Smooth muscle cell (in vitro differentiated cells): ENCODE measurements around the gene CPNE1. TPM values are rescaled to one million over a fixed set of nuclear protein-coding genes. Genes with fewer than 3 reads are reported as not detected.

ENCODE experiments used
- DNase-seq: peaks from one replicate; lab custom pipeline; 2025; ENCODE audit not compliant: unreplicated experiment; lab: John Stamatoyannopoulos, UW
- H2AFZ ChIP-seq: fragments of 200-600 bp; sonication (generic); 2 replicates; pipeline ENCODE4 v1.6.0; 2016; ENCODE audit warnings: antibody characterized with exemption, low read depth, mild to moderate bottlenecking
- H3F3A ChIP-seq: fragments of 200-600 bp; sonication (generic); 2 replicates; pipeline ENCODE4 v1.6.0; 2017; ENCODE audit warnings: antibody characterized with exemption, low read depth
- H3K27ac ChIP-seq: fragments of 200-600 bp; sonication (generic); 2 replicates; pipeline ENCODE4 v1.5.1; 2016; ENCODE audit warnings: low read depth, mild to moderate bottlenecking
- H3K27me3 ChIP-seq: fragments of 200-600 bp; sonication (generic); 2 replicates; pipeline ENCODE4 v1.6.1; 2016; ENCODE audit warnings: low read depth, mild to moderate bottlenecking
- H3K36me3 ChIP-seq: fragments of 200-600 bp; sonication (generic); 2 replicates; pipeline ENCODE4 v1.5.1; 2016; ENCODE audit warnings: low read depth
- H3K4me1 ChIP-seq: fragments of 200-600 bp; sonication (generic); 2 replicates; pipeline ENCODE4 v1.5.1; 2016; ENCODE audit warnings: low read depth
- H3K4me2 ChIP-seq: fragments of 200-600 bp; sonication (generic); 2 replicates; pipeline ENCODE4 v1.6.0; 2016; ENCODE audit warnings: mild to moderate bottlenecking
- H3K4me3 ChIP-seq: fragments of 200-600 bp; sonication (generic); 2 replicates; pipeline ENCODE4 v1.5.1; 2016; ENCODE audit warnings: mild to moderate bottlenecking
- H3K79me2 ChIP-seq: fragments of 200-600 bp; sonication (generic); 2 replicates; pipeline ENCODE4 v1.6.0; 2016; ENCODE audit warnings: low read depth, mild to moderate bottlenecking
- H3K9ac ChIP-seq: fragments of 200-600 bp; sonication (generic); 2 replicates; pipeline ENCODE4 v1.6.0; 2016; ENCODE audit warnings: low read depth
- H3K9me3 ChIP-seq: fragments of 200-600 bp; sonication (generic); replicated peaks from 2 replicates; pipeline ENCODE4 v1.5.1; 2016; ENCODE audit warnings: low read depth
- H4K20me1 ChIP-seq: fragments of 200-600 bp; sonication (generic); 2 replicates; pipeline ENCODE4 v1.6.0; 2016; ENCODE audit warnings: low read depth
- CTCF ChIP-seq: fragments of 200-600 bp; sonication (generic); IDR thresholded peaks from 2 replicates; pipeline ENCODE4 v1.5.1; 2017; ENCODE audit warnings: borderline replicate concordance, mild to moderate bottlenecking, antibody characterized with exemption; ENCODE audit not compliant: insufficient read depth, poor library complexity, severe bottlenecking
- WGBS: methylation state at CpG from one replicate; pipeline ENCODE4 v1.1.7; 2016; ENCODE audit warnings: low lambda C conversion rate; 5-methylcytosine and 5-hydroxymethylcytosine counted together
- polyA plus RNA-seq: library from polyadenylated mRNA; unstranded; fragments of >200 nt; fragmentation: Nextera tagmentation; extraction: Ambion mirVana; gene quantifications from 2 replicates; pipeline ENCODE4 v1.2.1, GENCODE V29; 2016
- total RNA-seq: library from RNA; depleted of rRNA; stranded (reverse); fragments of >200 nt; gene quantifications from 2 replicates; pipeline ENCODE4 v1.2.3, GENCODE V29; 2014

The CPNE1 gene
- total and polyA plus RNA-seq, 2 experiments from 2014 or later: 140 to 156 TPM

- Histone ChIP-seq H4K20me1 (peaks cover 99% of the 10 kb centered on the region), H3K36me3 (peaks cover 5% of the 10 kb centered on the region), H3K4me1 (no peaks in the 10 kb centered on the region), H3K79me2 (peaks cover 65% of the 10 kb centered on the region), H3K27me3 (no peaks in the 10 kb centered on the region), H3K27ac (no peak overlapping the region), H3K9me3 (no peaks in the 10 kb centered on the region), H3K9ac (no peak overlapping the region), H3K4me3 (no peak overlapping the region), H3K4me2 (no peak overlapping the region), H3F3A (no peaks in the 10 kb centered on the region), H2AFZ (no peak overlapping the region)
- DNase-seq: no peak
- TF ChIP-seq CTCF: no peak
- 90% methylated on average over 4 of the region's 4 CpGs for WGBS
Observed at GRCh38 chr20:35635652-35636051, 29.0 kb downstream of the CPNE1 start.

GRCh38 chr20:35632539-35633115 is 32.1 kb downstream of the CPNE1 start:
- H3K79me2 ChIP-seq: peaks cover 35% of the 10 kb centered on the region
- no peak overlapping the region for H3K9ac ChIP-seq
- DNase-seq: no peak
- H4K20me1 ChIP-seq: peaks cover 84% of the 10 kb centered on the region
- no peak for TF ChIP-seq CTCF
- 96% methylated on average over 13 of the region's 13 CpGs for WGBS
- no peaks in the 10 kb centered on the region for H3F3A ChIP-seq
- no peaks in the 10 kb centered on the region for H3K27me3 ChIP-seq
- H3K9me3 ChIP-seq: no peaks in the 10 kb centered on the region
- no peak overlapping the region for H3K4me3 ChIP-seq
- H3K4me1 ChIP-seq: no peaks in the 10 kb centered on the region
- no peak overlapping the region for H3K4me2 ChIP-seq
- no peak overlapping the region for H2AFZ ChIP-seq
- H3K27ac ChIP-seq: no peak overlapping the region
- peaks cover 10% of the 10 kb centered on the region for H3K36me3 ChIP-seq

- Histone ChIP-seq H3K4me3 (no peak overlapping the region), H3K79me2 (peaks cover 16% of the 10 kb centered on the region), H3F3A (no peaks in the 10 kb centered on the region), H4K20me1 (peaks cover 64% of the 10 kb centered on the region), H2AFZ (no peak overlapping the region), H3K36me3 (peaks cover 10% of the 10 kb centered on the region), H3K9me3 (no peaks in the 10 kb centered on the region), H3K9ac (no peak overlapping the region), H3K4me1 (no peaks in the 10 kb centered on the region), H3K27ac (no peak overlapping the region), H3K4me2 (no peak overlapping the region), H3K27me3 (no peaks in the 10 kb centered on the region)
- no peak for DNase-seq
- 100% methylated on average over 4 of the region's 4 CpGs for WGBS
- TF ChIP-seq CTCF: no peak
Observed at GRCh38 chr20:35630636-35631035, 34.1 kb downstream of the CPNE1 start.
